Right kidney (tissue), 1 donor: ENCODE results near the gene NCAPD2.

Experiments
- DNase-seq: peaks from one replicate; pipeline ENCODE4 v3.0.0-alpha.2; 2016

Gene NCAPD2

DNA sequence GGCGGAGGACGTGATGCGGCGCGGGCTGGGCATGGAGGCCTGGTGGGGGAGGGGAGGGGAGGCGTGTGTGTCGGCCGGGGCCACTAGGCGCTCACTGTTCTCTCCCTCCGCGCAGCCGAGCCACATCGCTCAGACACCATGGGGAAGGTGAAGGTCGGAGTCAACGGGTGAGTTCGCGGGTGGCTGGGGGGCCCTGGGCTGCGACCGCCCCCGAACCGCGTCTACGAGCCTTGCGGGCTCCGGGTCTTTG, 40.7 kb downstream of the NCAPD2 start:
- no peak for DNase-seq

DNA sequence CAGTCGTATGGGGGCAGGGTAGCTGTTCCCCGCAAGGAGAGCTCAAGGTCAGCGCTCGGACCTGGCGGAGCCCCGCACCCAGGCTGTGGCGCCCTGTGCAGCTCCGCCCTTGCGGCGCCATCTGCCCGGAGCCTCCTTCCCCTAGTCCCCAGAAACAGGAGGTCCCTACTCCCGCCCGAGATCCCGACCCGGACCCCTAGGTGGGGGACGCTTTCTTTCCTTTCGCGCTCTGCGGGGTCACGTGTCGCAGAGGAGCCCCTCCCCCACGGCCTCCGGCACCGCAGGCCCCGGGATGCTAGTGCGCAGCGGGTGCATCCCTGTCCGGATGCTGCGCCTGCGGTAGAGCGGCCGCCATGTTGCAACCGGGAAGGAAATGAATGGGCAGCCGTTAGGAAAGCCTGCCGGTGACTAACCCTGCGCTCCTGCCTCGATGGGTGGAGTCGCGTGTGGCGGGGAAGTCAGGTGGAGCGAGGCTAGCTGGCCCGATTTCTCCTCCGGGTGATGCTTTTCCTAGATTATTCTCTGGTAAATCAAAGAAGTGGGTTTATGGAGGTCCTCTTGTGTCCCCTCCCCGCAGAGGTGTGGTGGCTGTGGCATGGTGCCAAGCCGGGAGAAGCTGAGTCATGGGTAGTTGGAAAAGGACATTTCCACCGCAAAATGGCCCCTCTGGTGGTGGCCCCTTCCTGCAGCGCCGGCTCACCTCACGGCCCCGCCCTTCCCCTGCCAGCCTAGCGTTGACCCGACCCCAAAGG, 41.2 kb downstream of the NCAPD2 start:
- peak; percentile 80 for DNase-seq

DNA sequence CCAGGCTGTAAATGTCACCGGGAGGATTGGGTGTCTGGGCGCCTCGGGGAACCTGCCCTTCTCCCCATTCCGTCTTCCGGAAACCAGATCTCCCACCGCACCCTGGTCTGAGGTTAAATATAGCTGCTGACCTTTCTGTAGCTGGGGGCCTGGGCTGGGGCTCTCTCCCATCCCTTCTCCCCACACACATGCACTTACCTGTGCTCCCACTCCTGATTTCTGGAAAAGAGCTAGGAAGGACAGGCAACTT, 41.7 kb downstream of the NCAPD2 start:
- no peak for DNase-seq

GRCh38 chr12:6535960-6536847, 42.3 kb downstream of the NCAPD2 start:
- DNase-seq: no peak

- no peak for DNase-seq
Observed at GRCh38 chr12:6536894-6537579, 43.1 kb downstream of the NCAPD2 start.

GRCh38 chr12:6537580-6538419, 43.9 kb downstream of the NCAPD2 start:
- peak; percentile 60 for DNase-seq

DNA sequence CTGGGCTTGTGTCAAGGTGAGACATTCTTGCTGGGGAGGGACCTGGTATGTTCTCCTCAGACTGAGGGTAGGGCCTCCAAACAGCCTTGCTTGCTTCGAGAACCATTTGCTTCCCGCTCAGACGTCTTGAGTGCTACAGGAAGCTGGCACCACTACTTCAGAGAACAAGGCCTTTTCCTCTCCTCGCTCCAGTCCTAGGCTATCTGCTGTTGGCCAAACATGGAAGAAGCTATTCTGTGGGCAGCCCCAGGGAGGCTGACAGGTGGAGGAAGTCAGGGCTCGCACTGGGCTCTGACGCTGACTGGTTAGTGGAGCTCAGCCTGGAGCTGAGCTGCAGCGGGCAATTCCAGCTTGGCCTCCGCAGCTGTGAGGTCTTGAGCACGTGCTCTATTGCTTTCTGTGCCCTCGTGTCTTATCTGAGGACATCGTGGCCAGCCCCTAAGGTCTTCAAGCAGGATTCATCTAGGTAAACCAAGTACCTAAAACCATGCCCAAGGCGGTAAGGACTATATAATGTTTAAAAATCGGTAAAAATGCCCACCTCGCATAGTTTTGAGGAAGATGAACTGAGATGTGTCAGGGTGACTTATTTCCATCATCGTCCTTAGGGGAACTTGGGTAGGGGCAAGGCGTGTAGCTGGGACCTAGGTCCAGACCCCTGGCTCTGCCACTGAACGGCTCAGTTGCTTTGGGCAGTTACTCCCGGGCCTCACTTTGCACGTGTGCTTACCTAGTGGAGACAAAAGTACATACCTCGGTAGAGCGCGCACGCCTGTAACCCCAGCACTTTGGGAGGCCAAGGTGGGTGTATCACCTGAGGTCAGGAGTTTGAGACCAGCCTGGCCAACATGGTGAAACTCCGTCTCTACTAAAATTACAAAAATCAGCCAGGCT, 44.8 kb downstream of the NCAPD2 start:
- DNase-seq: no peak

- DNase-seq: no peak
Observed at GRCh38 chr12:6539314-6539682, 45.4 kb downstream of the NCAPD2 start.

DNA sequence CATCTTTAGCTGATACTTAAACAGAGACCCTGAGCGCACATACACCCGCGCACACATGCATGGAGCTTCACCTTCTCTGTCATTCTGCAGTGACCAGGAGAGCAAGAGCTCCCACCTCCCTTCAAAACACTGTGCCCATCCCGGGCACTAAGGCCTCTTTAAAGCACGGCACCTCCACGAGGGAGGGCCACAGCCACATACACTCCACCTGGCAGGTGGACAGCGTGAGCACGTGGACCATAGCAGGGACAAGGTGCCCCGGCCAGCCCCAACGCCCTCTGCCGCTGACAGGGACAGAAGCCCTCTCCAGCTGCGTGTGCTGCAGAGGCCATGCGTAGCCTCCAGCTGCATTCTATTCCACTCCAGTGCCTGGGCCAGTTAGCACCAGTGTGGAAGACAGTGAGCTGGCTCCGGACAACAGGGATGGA, 45.8 kb downstream of the NCAPD2 start:
- DNase-seq: no peak

DNA sequence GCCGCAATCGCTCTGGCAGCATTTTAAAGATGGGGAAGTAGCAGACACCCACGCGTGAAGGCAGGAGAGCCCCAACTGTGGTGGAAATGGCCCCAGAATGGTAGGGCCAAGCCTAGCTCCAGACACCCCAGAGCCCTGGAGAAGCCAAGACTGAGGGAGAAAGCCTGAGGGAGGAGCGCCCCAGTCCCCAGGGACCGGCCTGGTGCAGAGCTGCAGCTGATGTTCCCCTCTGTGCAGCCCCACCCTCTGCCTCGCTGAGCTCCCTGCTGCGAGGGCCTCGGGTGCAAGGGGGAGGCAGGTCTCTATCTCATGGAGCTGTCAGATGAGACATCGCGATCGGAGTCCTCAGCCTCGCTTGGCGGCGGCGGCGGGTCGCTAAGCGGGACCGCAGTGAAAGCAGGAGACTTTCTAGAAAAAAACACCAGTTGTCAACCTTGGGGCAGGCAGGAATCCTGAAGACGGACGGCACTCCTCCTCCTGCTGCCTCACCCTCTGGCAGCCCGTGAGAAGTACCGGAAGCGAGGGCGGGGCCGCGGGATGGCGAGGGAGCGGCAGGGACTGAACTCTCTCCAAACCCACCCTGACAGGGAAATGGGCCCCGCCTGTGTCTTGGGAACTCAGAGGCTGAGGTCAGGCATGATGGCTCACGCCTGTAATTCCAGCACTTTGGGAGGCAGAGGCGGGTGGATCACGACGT, 46.4 kb downstream of the NCAPD2 start:
- peak; percentile 72 for DNase-seq

- no peak for DNase-seq
Observed at GRCh38 chr12:6541371-6542165, 47.7 kb downstream of the NCAPD2 start.

DNA sequence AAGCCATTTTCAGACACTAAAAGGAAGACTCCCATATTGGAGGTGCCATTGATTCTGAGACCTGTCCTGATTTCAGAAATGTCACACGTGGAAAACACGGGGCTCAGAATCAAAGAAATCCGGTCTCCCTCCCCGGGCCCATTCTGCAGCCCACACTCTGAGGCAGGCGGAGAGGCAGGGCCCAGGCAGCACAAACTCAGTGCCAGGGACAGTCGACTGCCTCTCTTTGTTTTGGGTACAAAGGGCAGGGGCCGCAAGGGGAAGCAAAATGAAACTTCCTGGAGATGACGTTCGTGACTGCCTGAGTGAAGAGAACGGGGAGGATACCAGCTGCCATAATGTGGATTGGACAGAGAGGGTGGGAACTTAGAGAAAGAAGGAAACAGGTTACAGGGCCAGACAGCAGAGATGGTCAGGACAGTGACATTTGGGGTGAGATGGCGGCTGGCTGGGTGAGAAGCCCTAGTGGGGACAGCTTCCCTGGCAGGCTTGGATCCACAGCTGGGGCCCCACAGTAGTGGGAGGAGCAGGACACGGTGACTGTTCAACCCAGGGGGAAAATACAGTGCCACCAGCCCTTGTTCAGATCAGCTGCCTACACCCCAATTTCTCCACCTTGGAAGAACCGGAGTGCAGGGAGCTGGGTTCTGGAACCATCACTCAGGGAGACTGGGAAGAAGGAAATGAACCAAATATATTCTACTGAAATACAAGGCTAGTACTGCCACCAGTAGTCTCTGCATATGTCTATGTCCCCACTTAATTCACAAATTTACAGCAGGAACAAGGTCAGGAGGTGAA, 48.5 kb downstream of the NCAPD2 start:
- DNase-seq: no peak

DNA sequence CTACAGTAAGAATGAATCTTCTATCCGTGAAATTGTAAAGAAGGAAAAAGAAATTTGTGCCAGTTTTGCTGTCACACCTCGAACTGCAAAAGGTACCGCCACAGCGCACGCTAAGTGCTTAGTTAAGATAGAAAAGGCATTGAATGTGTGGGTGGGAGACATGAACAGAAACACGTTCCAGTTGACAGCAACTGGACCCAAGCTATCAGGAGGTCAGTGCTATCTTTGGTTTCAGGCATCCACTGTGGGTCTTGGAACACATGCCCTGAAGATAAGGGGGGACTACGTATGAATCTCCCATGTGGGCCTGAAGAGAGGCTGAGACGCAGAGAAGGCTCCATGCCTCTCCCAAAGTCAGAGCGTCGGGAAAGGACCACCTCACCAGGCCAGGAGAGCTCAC, 52.1 kb downstream of the NCAPD2 start:
- no peak for DNase-seq

GRCh38 chr12:6547566-6547965, 53.7 kb downstream of the NCAPD2 start:
- DNase-seq: no peak

GRCh38 chr12:6547987-6548386, 54.1 kb downstream of the NCAPD2 start:
- no peak for DNase-seq

GRCh38 chr12:6548556-6548955, 54.7 kb downstream of the NCAPD2 start:
- no peak for DNase-seq

DNA sequence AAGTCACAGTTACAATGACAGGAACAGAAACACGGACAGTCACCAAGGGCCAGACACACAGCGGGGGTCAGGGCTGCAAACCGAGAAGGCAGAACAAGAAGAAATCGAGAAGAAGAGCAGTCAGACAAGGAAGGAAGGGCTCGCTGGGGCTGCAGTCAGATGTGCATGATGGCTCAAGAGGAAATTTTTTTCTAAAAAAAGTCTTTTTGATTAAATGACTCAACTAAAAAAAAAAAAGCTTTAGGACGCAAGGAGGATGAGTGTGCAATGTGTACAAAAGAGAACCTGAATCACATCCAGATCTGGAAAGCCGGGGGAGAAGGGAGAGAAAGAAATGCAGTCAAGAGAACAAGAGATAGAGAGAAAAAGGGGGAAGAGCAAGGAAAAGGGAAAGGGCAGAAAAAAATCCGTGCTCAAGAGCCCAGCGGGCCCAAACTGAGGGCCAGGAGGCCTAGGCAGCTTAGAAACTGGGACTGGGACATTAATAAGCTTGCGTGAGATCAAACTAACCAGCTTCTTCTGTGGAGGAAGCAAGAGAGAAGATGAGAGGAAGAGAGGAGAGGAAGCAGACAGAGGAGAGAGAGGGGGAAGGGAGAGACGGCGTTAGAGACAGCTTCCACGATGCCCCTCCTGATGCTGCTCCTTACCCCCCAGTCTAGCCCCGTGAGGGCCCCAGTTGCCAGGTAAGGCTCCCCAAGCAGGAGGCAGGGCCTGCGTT, 55.2 kb downstream of the NCAPD2 start:
- DNase-seq: no peak

GRCh38 chr12:6549684-6550151, 55.8 kb downstream of the NCAPD2 start:
- no peak for DNase-seq
